Measurements from ENCODE around the gene TRPM2.

GRCh38 chr21:44416193-44416592 is 62.8 kb downstream of the TRPM2 start:
- TF ChIP-seq EZH2 (IDR thresholded peaks at IDR 0.05) = no peak
- TF ChIP-seq CEBPB (IDR thresholded peaks at IDR 0.05; ENCODE audit: low read depth) = no peak
